ENCODE measurements around the gene CREB3L4.

The CREB3L4 gene

GRCh38 chr1:153937331-153937730, 30.4 kb upstream of the CREB3L4 start:
- no peak for DNase-seq (ENCODE audit: low spot score)

GRCh38 chr1:153938996-153939395, 28.7 kb upstream of the CREB3L4 start:
- DNase-seq (ENCODE audit: low spot score) = no peak

GRCh38 chr1:153939476-153939875, 28.2 kb upstream of the CREB3L4 start:
- DNase-seq (ENCODE audit: low spot score) = no peak

DNA sequence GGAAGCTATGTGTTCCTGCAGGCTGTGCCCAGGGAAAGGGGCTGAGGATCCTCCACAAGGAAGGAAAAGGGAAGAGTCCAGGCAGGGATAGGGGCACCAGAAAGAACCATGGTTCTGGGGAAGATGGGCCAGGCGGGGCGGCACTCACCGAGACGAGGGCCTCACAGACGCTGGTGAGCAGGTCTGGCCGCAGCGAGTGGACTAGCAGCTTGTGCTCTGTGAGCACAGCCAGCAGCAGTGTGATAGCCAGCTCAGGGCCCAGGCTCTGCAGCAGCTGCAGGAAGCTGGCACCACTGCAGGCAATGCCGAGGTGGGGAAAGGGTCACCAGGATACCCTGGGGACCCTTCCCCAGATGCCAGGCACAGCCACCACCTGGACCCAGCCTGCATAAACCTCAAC, 26.9 kb upstream of the CREB3L4 start:
- no peak for DNase-seq (ENCODE audit: low spot score)

DNA sequence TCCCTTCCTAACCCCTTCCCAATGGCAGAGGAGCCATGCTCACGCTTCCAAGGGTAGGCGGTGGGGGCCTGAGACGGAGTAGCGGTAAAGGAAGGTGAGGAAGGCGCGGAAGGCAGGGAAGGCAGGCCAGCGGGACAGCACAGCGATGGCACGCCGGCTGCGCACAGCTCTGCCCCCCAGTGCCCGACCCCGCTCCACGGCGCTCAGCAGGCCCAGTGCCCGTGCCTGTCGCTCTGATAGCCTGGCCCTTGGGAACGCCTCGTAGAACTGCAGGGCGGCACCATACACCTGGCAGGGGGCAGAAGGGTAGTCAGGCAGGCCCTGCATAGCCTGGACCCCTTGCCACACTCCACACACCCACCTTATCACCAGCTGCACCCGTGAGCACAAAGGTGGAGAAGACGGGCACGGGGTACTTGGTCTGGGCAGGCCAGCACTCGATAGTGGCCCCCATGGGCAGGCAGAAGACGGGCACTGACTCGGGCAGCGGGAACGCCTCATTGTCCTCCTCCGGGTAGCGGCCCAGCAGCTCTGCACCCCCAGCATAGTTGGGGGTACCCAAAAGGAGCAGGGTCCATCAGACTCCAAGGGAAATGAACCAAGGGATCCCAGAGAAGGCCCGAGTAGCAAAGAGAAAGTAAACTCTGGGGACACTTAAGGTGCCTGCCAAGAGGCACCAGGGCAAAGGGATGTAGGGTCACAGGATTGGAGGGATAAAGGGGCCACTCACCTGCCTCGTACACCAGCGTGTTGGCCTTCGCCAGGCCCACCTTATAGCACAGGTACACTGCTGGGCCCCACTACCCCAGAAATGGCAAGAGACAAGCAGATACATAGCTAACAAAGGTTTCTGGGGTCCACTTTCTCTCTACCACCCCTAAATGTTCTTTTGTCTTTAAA, 25.6 kb upstream of the CREB3L4 start:
- no peak for DNase-seq (ENCODE audit: low spot score)

DNA sequence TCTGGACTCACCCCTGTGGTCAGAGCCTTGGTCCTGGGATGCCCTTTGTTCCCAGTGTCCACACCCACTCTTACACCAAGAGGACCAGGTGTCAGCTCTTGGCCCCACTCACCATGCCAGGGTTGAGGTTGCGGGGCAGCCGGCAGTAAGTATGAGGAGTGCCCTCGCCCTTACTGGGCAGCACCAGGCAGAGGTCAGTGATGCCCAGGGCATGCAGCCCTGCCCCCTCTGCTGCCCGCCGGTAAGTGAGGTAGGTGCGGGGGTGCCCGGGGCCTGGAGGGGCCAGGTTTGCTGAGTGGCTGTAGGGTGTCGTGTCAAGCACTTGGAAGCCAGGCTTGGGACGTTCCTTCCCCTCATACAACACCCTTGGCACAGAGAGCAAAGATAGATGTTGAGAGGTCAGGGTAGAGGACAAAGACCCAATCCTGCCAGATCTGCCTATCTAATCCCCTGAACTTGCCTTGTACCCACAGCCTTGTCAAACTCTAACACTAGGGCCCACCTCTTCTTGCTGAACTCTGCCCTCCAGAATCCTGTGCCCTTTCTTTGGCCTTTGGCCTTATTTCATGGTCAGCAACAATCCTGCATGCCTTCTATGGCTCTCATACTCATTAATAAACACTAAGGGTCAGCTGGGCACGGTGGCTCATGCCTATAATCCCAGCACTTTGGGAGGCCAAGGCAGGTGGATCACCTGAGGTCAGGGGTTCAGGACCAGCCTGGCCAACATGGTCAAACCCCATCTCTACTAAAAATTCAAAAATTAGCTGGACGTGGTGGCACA, 24.7 kb upstream of the CREB3L4 start:
- DNase-seq (ENCODE audit: low spot score) = no peak

GRCh38 chr1:153944005-153944826, 23.5 kb upstream of the CREB3L4 start:
- no peak for DNase-seq (ENCODE audit: low spot score)

- DNase-seq (ENCODE audit: low spot score) = no peak
Measured at GRCh38 chr1:153944827-153945117, 22.9 kb upstream of the CREB3L4 start.

GRCh38 chr1:153945131-153945794, 22.4 kb upstream of the CREB3L4 start:
- DNase-seq (ENCODE audit: low spot score) = peak; percentile 53

DNA sequence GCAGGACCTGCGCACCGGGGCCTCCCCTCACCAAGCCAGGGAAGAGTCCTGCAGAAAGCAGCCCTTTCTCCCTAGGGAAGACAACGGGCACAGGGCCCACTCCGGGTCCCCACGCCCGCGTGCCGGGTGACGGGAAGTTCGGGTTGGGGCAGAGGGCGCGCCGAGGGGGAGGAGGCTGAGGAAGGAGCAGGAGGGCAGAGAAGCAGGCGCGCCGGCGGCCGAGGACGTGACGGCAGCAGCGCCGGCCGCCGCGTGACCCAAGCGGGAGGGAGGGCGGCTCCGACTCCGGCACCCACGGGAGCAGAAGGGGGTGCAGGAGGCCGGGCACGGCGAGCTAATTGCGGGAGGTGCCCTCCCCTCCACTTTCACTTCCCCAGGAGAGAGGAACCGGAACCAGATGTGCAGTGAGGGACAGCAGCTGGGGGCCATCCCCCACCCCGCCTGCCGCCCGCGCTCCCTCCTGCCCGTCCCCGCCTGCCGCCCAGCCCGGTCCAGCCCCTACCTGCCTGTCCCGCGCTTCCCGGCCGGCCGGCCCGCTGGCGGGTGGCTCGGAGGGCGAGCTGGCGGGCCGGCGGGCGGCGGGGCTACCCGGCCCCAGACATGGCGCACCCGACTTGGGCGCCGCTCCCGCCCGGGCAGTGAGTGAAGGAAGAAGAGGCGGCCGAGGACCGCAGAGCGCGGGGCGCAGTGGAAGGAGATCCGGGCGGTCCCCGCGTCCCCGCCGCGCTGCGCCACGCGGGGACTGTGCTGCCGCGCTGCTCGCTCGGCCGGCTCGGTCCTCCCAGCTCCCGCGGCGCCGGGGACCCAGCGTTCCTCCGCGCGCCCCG, 21.7 kb upstream of the CREB3L4 start:
- DNase-seq (ENCODE audit: low spot score) = peak; percentile 89

GRCh38 chr1:153946622-153947241, 21.0 kb upstream of the CREB3L4 start, which contains the start of gene DENND4B:
DENND4B (minus strand) TSS chr1:153946718; CDS start chr1:153944374, 2,344 bp downstream.
- peak; percentile 97 for DNase-seq (ENCODE audit: low spot score)

DNA sequence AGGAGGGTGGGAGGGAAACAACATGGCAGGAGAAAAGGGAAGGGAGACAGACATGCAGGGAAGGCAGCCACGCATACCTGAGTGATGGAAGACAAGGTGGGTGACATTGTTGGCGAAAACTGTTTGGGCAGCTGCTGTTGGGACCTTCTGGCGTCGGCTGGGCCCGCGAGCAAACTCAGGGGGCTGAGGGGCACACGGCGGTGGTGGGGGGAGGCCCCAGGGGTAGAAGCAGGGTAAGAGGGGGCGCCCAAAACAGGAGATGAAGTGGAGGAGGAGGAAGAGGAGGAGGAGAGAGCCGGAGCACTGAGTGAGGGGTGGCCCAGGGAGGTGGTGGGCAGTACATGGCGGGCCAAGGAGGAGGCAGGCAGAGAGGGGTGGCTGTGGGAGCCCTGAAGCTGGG, 16.5 kb upstream of the CREB3L4 start:
- no peak for DNase-seq (ENCODE audit: low spot score)

DNA sequence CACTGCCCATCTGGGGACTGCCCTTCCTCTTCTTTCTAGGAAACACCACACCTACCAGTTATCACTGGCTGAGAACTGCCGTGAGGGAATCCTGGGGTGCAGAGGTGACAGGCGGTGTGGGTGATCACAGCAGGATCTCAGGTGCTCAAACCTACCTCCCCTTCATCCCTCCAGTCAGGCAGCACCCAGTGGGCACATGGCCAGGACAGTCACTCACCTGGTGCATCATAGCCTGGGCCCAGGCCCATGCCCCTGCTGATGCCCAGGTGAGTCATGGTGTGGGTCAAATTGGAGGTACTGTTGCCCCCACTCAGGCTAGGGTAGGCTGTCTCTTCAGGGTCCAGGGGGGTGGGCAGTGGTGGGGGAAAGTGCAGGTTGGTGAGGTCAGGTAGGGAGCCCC, 15.9 kb upstream of the CREB3L4 start:
- no peak for DNase-seq (ENCODE audit: low spot score)

GRCh38 chr1:153953859-153954365, 13.8 kb upstream of the CREB3L4 start:
- DNase-seq (ENCODE audit: low spot score) = no peak

GRCh38 chr1:153954826-153955225, 12.9 kb upstream of the CREB3L4 start:
- no peak for DNase-seq (ENCODE audit: low spot score)

DNA sequence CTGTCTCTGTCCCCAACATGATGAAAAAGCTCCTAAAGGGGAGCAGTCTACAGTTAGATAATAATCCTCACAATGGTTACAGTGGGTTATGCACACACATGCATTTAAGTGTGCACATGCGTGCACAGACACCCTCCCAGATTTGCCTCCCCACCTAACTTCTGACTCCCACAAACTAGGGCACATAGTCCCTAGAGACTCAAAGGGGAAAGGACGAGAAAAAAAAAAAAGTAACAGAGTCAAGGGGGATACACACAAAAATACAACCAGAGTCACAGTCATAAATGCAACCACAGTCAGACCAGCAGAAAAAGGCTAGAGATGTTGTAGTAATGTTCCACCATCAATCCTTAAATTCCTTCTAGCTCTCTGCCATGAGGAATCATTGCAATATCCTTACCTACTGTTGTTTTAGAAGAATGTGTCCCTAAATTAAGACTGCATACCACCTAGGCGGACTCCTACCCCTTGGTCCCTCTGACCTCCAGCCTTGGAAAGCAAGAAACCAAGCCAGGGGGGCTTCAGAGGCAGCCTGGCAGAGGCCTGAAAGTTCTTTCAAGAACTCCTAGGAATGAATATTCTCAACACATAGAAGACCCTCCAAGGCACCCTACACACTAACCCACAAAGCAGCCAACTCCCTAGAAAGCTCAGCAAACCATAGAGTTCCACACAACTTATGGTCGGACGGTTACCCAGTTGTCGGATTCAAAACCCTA, 10.5 kb upstream of the CREB3L4 start:
- DNase-seq (ENCODE audit: low spot score) = no peak

GRCh38 chr1:153957744-153958110, 10.0 kb upstream of the CREB3L4 start:
- DNase-seq (ENCODE audit: low spot score) = no peak

DNA sequence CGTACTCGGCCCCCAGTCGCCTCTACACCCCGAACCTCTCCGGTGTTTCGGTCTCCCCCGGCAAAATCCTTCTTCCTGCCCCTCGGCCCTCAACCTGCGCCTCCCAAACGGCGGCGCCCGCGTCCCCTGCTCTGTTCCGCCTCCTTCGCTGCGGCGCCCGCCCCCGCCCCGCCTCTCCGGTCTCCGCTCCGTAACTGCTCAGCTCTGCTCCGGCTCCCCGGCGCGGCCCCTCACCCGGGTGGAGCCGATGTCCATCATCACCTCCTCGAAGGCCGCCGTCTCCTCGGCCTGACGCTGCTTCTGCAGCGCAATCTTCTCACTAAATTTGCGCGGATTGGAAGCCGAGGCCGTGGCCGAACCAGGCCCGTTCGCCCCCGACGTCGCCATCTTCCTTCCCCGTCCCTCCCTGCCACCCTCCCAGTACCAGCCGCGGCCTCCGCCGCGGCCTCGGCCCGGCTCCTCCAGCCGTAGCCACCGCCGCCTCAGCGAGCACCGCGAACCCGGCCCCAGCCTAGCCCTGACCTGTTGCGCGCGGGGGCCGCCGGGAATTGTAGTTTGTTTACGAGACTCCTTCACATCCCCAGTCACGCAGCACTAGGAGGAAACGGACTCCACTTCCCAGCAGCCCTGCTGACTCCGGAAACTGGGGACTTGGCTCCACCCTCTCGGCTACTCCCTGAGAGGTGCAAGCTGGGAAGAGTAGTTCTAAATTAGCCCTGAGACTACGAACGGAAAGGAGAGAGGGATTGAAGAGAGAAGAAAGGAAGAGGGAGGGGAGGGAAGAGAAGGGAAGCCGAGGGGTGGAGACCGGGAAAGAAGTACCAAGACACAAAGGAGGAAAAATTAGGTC, 9.4 kb upstream of the CREB3L4 start, which contains the start of gene CRTC2:
Gene CRTC2, minus strand, starts transcription at position 502 of the 850 bp plus-strand sequence. Its CDS starts 115 bp downstream, at position 387.
- DNase-seq (ENCODE audit: low spot score) = peak; percentile 98

DNA sequence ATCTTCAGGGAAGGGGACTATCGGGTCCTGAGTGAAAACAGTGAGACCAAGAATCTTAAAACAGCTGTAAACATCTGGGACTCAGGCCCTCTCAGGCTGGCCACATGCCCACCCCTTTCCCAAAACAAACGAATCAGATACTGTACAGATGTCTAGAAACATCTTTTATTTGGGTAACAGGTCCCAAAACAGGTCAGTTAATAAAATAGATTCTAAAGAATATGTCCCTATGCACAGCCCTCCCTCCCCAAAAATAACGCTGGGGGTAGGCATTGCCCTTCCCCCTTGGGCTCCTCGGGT, 8.8 kb upstream of the CREB3L4 start:
- no peak for DNase-seq (ENCODE audit: low spot score)

Data from AG08396 (cell line).